H1 (cell line): ENCODE results near the gene EIF4E3. TPM values are rescaled to one million over a fixed set of nuclear protein-coding genes. Genes with fewer than 3 reads are reported as not detected.

ENCODE experiments used
- CTCF ChIA-PET: fragments of 300-600 bp; sonication (Branson Sonifier 250); formaldehyde crosslinking; loops from one replicate; lab custom pipeline; 2021; ENCODE audit not compliant: partially characterized antibody; lab: Charles Lee
- POLR2A ChIA-PET: fragments of 300-600 bp; sonication (Branson Sonifier 250); formaldehyde crosslinking; loops from one replicate; lab custom pipeline; 2021; ENCODE audit warnings: inconsistent platforms; ENCODE audit not compliant: partially characterized antibody; lab: Charles Lee
- DNase-seq, 2 experiments: peaks; one replicate each; pipeline versions ENCODE4 v3.0.0 to v3.0.0-alpha.2; 2010 to 2022; ENCODE audit warnings: low spot score in 2 of 2, low read depth in 1 of 2, mixed read lengths in 1 of 2
- FAIRE-seq: peaks from 2 replicates; lab custom pipeline; 2011; peaks lifted over from hg19 to GRCh38; lab: Jason Lieb, UNC
- H2AFZ ChIP-seq: 2 replicates; pipeline ENCODE4 v1.8.1; 2012; ENCODE audit warnings: low read length, inconsistent platforms
- H2AK5ac ChIP-seq: 2 replicates; pipeline ENCODE4 v1.6.1; 2013; ENCODE audit warnings: low read depth, low read length
- H2BK120ac ChIP-seq: replicated peaks from 2 replicates; pipeline ENCODE3; 2013; ENCODE audit warnings: low read depth, low read length, inconsistent platforms
- H2BK12ac ChIP-seq: 2 replicates; pipeline ENCODE4 v1.6.1; 2013; ENCODE audit warnings: low read depth, low read length
- H2BK15ac ChIP-seq: 2 replicates; pipeline ENCODE4 v1.6.1; 2013; ENCODE audit warnings: low read length
- H2BK20ac ChIP-seq: 2 replicates; pipeline ENCODE4 v1.6.1; 2013; ENCODE audit warnings: low read length
- H2BK5ac ChIP-seq: 2 replicates; pipeline ENCODE4 v1.6.1; 2013; ENCODE audit warnings: low read depth, low read length
- H3K14ac ChIP-seq: 2 replicates; pipeline ENCODE4 v1.6.1; 2013; ENCODE audit warnings: inconsistent platforms; ENCODE audit not compliant: insufficient read length
- H3K18ac ChIP-seq: 2 replicates; pipeline ENCODE4 v1.6.1; 2013; ENCODE audit warnings: low read length; ENCODE audit errors: extremely low read depth
- H3K23ac ChIP-seq: 2 replicates; pipeline ENCODE4 v1.6.1; 2013; ENCODE audit warnings: inconsistent platforms; ENCODE audit not compliant: insufficient read length
- H3K23me2 ChIP-seq: 2 replicates; pipeline ENCODE4 v1.6.1; 2013; ENCODE audit warnings: low read depth, low read length
- H3K27ac ChIP-seq: 2 replicates; pipeline ENCODE4 v1.6.1; 2011; ENCODE audit warnings: low read depth, low read length, inconsistent platforms
- H3K27me3 ChIP-seq, 4 experiments: replicated peaks in 1 of 4; 1 replicate in 1 of 4; 2 replicates in 3 of 4; pipeline versions ENCODE4 v1.6.1 to v1.8.1; 2011 to 2013; ENCODE audit warnings: low read length in 3 of 4, mild to moderate bottlenecking in 3 of 4, inconsistent platforms in 2 of 4, mixed read lengths in 2 of 4, moderate library complexity in 1 of 4; ENCODE audit not compliant: control insufficient read depth in 3 of 4, insufficient read depth in 3 of 4; ENCODE audit errors: extremely low read depth in 1 of 4
- H3K36me3 ChIP-seq, 4 experiments: 2 replicates each; pipeline versions ENCODE4 v1.6.1 to v1.8.1; 2011 to 2013; ENCODE audit warnings: mild to moderate bottlenecking in 4 of 4, low read length in 3 of 4, moderate library complexity in 2 of 4, control low read depth in 1 of 4, inconsistent platforms in 1 of 4; ENCODE audit not compliant: insufficient read depth in 4 of 4, control insufficient read depth in 2 of 4
- H3K4ac ChIP-seq: replicated peaks from 2 replicates; pipeline ENCODE3; 2013; ENCODE audit warnings: low read length, low read depth, mixed read lengths, inconsistent platforms; ENCODE audit not compliant: insufficient read length
- H3K4me1 ChIP-seq, 4 experiments: replicated peaks in 1 of 4; 1 replicate in 1 of 4; 2 replicates in 3 of 4; pipeline versions ENCODE4 v1.6.1 to v1.8.1; 2011 to 2013; ENCODE audit warnings: low read length in 3 of 4, inconsistent platforms in 2 of 4, mixed read lengths in 1 of 4; ENCODE audit not compliant: insufficient read depth in 4 of 4, control insufficient read depth in 3 of 4
- H3K4me2 ChIP-seq, 2 experiments: 2 replicates each; pipeline versions ENCODE4 v1.6.1 to v1.8.1; 2011 to 2013; ENCODE audit warnings: low read depth in 2 of 2, low read length in 2 of 2, control low read depth in 1 of 2, inconsistent platforms in 1 of 2, mild to moderate bottlenecking in 1 of 2; ENCODE audit not compliant: insufficient read depth in 1 of 2
- H3K4me3 ChIP-seq, 4 experiments: fragments of 200-600, 300-600 bp in 1 of 4; sonication (generic), shearing (Covaris generic), sonication (Bioruptor Twin) in 1 of 4; 2 replicates each; pipeline versions ENCODE4 v1.5.1 to v1.8.1; 2011 to 2016; ENCODE audit warnings: low read length in 4 of 4, low read depth in 3 of 4, control low read depth in 2 of 4, inconsistent platforms in 2 of 4, mild to moderate bottlenecking in 2 of 4, mixed read lengths in 1 of 4, moderate library complexity in 1 of 4; ENCODE audit not compliant: insufficient read depth in 2 of 4; ENCODE audit errors: extremely low read depth in 1 of 4
- H3K56ac ChIP-seq: replicated peaks from 2 replicates; pipeline ENCODE3; 2013; ENCODE audit warnings: low read depth, mild to moderate bottlenecking, mixed read lengths, low read length, inconsistent platforms; ENCODE audit not compliant: insufficient read length
- H3K79me1 ChIP-seq: 2 replicates; pipeline ENCODE4 v1.6.1; 2013; ENCODE audit warnings: low read depth, low read length, control low read depth
- H3K79me2 ChIP-seq, 2 experiments: 2 replicates each; pipeline versions ENCODE4 v1.6.1 to v1.8.1; 2012 to 2013; ENCODE audit warnings: low read length in 2 of 2, mild to moderate bottlenecking in 2 of 2, inconsistent platforms in 1 of 2; ENCODE audit not compliant: insufficient read depth in 2 of 2, control insufficient read depth in 1 of 2
- H3K9ac ChIP-seq, 4 experiments: replicated peaks in 1 of 4; 1 replicate in 1 of 4; 2 replicates in 3 of 4; pipeline versions ENCODE4 v1.6.1 to v1.8.1; 2011 to 2013; ENCODE audit warnings: low read depth in 3 of 4, low read length in 3 of 4, control low read depth in 2 of 4, mild to moderate bottlenecking in 2 of 4, moderate library complexity in 2 of 4, inconsistent platforms in 1 of 4; ENCODE audit errors: extremely low read depth in 1 of 4
- H3K9me3 ChIP-seq, 2 experiments: 2 replicates each; pipeline versions ENCODE4 v1.6.1 to v1.8.1; 2012 to 2013; ENCODE audit warnings: mild to moderate bottlenecking in 2 of 2, moderate library complexity in 2 of 2, control low read depth in 1 of 2, inconsistent platforms in 1 of 2, low read depth in 1 of 2, low read length in 1 of 2, mixed read lengths in 1 of 2; ENCODE audit not compliant: insufficient read depth in 2 of 2
- H4K20me1 ChIP-seq, 2 experiments: replicated peaks in 1 of 2; 2 replicates each; pipeline versions ENCODE3 to v1.8.1; 2011 to 2013; ENCODE audit warnings: inconsistent platforms in 2 of 2, low read length in 2 of 2, mild to moderate bottlenecking in 1 of 2; ENCODE audit not compliant: insufficient read depth in 2 of 2, control insufficient read depth in 1 of 2
- H4K5ac ChIP-seq: 2 replicates; pipeline ENCODE4 v1.6.1; 2013; ENCODE audit warnings: low read length, low read depth, mixed read lengths, inconsistent platforms; ENCODE audit not compliant: insufficient read length
- H4K8ac ChIP-seq: 2 replicates; pipeline ENCODE4 v1.8.0; 2013; ENCODE audit warnings: mild to moderate bottlenecking, moderate library complexity, low read length, inconsistent platforms; ENCODE audit not compliant: insufficient read depth; ENCODE audit errors: extremely low read depth
- H4K91ac ChIP-seq: replicated peaks from 2 replicates; pipeline ENCODE3; 2013; ENCODE audit warnings: low read length, mixed read lengths, inconsistent platforms; ENCODE audit not compliant: insufficient read length
- E2F6 ChIP-seq: IDR thresholded peaks from 2 replicates; pipeline ENCODE4 v1.6.1; 2012; ENCODE audit warnings: inconsistent platforms
- WGBS, 2 experiments: shearing (Covaris generic) in 1 of 2; methylation state at CpG; one replicate each; pipeline versions ENCODE4 v1.1.6 to v1.1.7; 2013 to 2015; ENCODE audit warnings: low lambda C conversion rate in 2 of 2, mixed read lengths in 2 of 2, inconsistent platforms in 1 of 2, low coverage in 1 of 2, missing lambda C conversion rate in 1 of 2; ENCODE audit not compliant: insufficient replicate concordance in 2 of 2, insufficient coverage in 1 of 2, insufficient read length in 1 of 2; ENCODE audit errors: extremely low coverage in 1 of 2, missing lambda C conversion rate in 1 of 2; 5-methylcytosine and 5-hydroxymethylcytosine counted together
- polyA plus RNA-seq, 7 experiments: library from polyadenylated mRNA; depleted of rRNA in 3 of 7; stranded (reverse) in 5 of 7; unstranded in 2 of 7; fragments of >200 nt in 5 of 7; fragments of 200-250 nt in 2 of 7; gene quantifications; 1 replicate in 5 of 7; 2 replicates in 1 of 7; 4 replicates in 1 of 7; pipeline versions ENCODE4 v1.2.1 to v1.2.3, GENCODE V29; 2011 to 2013; ENCODE audit warnings: missing spikeins in 2 of 7, mixed read lengths in 2 of 7
- total RNA-seq: library from RNA; stranded (reverse); fragmentation: NEBNext Ultra II Directional; extraction: Animal tissue kit (Norgen Biotek cat#: 25700); gene quantifications from 2 replicates; pipeline ENCODE4 v1.2.1, GENCODE V29; 2021

The EIF4E3 gene
- total and polyA plus RNA-seq, 2 of the 8 experiments (the other 6 are each of a cell fraction or from before 2014, with no cell fraction given) = 5.2 to 17.0 TPM

- Histone ChIP-seq H3K56ac (no peak overlapping the region), H3K23ac (no peak overlapping the region), H3K9me3 (no peaks in the 10 kb centered on the region), H4K20me1 (no peaks in the 10 kb centered on the region), H2BK120ac (no peak overlapping the region), H3K79me2 (no peaks in the 10 kb centered on the region), H2BK20ac (no peak overlapping the region), H2BK12ac (no peak overlapping the region), H2AFZ (no peak overlapping the region), H3K9ac (no peak overlapping the region), H4K8ac (no peak overlapping the region), H3K27me3 (no peaks in the 10 kb centered on the region), H3K4me2 (no peak overlapping the region), H2AK5ac (no peak overlapping the region), H3K18ac (no peak overlapping the region), H4K91ac (no peak overlapping the region), H3K36me3 (no peaks in the 10 kb centered on the region), H3K14ac (no peak overlapping the region), H4K5ac (no peak overlapping the region), H3K4me1 (no peaks in the 10 kb centered on the region), H3K23me2 (no peaks in the 10 kb centered on the region), H3K4ac (no peak overlapping the region), H3K4me3 (no peak overlapping the region), H2BK5ac (no peak overlapping the region), H3K27ac (no peak overlapping the region), H2BK15ac (no peak overlapping the region), H3K79me1 (no peaks in the 10 kb centered on the region)
- FAIRE-seq (no peak), DNase-seq (no peak)
- TF ChIP-seq E2F6 = no peak
- WGBS, 2 experiments = 96% methylated on average over 3 of the region's 3 CpGs; no CpG with 5 or more reads in 1 of the 2 experiments
- ChIA-PET CTCF (interaction anchor here (0.6 to 4.3 kb wide), 4 partner anchors 19 to 1554 kb away, joined by 3 to 16 read pairs (median 4); no protein-coding TSS in a partner anchor), POLR2A (no interaction called here)
These were observed 63.1 kb downstream of the EIF4E3 start for GRCh38 chr3:71662056-71662455.
